HG02870 (cell line): ENCODE data around the gene GTF2F2.

Source experiments
- ATAC-seq: cut with Tn5 transposase; IDR thresholded peaks from one replicate; pipeline ENCODE4 v1.9.1; 2021; ENCODE audit warnings: mild to moderate bottlenecking, moderate library complexity; ENCODE audit not compliant: unreplicated experiment

The GTF2F2 gene, protein sequence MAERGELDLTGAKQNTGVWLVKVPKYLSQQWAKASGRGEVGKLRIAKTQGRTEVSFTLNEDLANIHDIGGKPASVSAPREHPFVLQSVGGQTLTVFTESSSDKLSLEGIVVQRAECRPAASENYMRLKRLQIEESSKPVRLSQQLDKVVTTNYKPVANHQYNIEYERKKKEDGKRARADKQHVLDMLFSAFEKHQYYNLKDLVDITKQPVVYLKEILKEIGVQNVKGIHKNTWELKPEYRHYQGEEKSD

GRCh38 chr13:45119991-45120864 lies at the start of gene GTF2F2:
Gene GTF2F2 (plus strand): TSS chr13:45120510. CDS start chr13:45120656, 146 bp downstream.
- peak; percentile 74 for ATAC-seq

DNA sequence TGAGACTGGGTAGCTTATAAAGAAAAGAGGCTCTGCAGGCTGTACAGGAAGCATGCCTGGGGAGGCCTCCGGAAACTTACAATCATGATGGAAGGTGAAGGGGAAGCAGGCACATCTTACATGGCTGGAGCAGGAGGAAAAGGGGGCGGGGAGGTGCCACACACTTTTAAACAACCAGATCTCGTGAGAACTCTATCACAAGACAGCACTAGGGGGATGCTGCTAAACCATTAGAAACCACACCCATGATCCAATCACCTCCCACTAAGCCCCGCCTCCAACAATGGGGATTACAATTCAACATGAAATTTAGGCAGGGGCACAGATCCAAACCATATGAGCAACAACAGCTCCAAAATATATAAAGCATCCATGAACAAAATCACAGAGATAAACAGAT lies 46.5 kb upstream of the GTF2F2 start:
- ATAC-seq = no peak

GRCh38 chr13:45074721-45075120 lies 45.6 kb upstream of the GTF2F2 start:
- no peak for ATAC-seq

- no peak for ATAC-seq
These were observed 42.3 kb upstream of the GTF2F2 start for GRCh38 chr13:45078003-45078402.

- ATAC-seq = no peak
These were observed 37.3 kb upstream of the GTF2F2 start for GRCh38 chr13:45082964-45083363.

GRCh38 chr13:45084515-45084914 lies 35.8 kb upstream of the GTF2F2 start:
- ATAC-seq = no peak

DNA sequence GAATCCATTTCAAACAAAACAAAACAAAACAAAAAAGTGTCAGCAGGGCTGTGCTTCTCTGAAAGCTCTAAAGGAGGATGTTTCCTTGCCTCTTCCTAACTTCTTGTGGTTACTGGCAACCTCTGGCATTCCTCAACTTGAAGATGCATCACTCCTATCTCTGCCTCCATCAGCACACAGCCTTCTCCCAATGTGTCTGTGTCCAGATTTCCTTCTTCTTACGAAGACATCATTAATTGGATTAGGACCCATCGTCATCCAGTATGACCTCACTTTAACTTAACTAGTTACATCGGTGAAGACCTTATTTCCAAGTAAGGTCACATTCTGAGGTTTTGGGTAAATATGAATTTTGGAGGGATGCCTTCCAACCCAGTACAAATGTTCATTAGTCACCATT lies 33.8 kb upstream of the GTF2F2 start:
- no peak for ATAC-seq

DNA sequence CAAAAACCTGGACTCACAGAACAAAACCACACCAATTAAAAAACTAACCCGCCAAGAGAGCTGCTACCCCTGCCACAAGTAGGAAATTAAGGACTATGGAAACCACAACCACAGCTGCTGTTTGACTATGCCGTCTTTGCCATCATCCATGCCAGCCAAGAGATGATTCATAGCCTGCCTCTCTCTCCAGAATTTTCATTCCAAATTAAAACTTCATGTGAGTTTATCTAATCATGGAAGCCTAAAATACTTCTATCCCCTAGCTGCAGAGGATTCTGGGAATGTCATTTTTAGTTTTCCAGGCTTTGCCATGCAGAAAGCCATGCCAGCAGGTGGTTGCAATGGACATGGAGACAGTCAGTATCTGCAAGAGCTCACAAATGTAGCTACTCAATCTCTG lies 27.6 kb upstream of the GTF2F2 start:
- ATAC-seq = no peak

- no peak for ATAC-seq
These were observed 19.6 kb upstream of the GTF2F2 start for GRCh38 chr13:45100573-45101262.

DNA sequence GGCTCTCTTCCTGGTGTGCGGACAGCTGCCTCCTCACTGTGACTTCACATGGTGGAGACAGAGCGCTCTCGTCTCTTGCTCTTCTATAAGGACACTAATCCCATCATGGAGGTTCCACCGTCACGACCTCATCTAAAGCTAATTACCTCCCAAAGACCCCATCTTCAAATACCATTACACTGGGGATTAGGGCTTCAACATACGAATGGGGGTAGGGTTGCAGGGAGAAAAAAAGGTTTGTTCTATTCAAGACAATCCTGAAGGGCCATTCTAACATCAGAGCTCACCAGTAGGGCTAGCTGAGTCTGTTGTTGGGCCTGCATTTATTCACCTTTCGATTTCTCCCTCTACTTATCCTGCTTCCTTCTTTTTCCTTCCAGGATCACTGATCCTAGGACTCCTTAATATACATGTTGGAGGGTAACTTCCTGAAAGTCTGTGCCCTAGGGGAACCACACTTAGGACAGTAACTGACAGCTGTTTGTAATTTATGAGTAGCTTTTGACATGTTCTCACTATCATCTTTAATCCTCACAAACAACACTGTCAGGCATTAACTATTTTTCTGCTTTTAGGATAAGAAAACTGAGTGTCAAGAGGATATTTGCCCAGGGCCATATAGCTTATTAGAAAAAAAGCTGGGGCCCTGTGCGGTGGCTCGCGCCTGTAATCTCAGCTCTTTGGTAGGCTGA lies 18.8 kb upstream of the GTF2F2 start:
- no peak for ATAC-seq

- ATAC-seq = no peak
These were observed 18.2 kb upstream of the GTF2F2 start for GRCh38 chr13:45102136-45102507.

GRCh38 chr13:45103449-45103848 lies 16.9 kb upstream of the GTF2F2 start:
- no peak for ATAC-seq

GRCh38 chr13:45104261-45104660 lies 16.0 kb upstream of the GTF2F2 start:
- ATAC-seq = no peak

- no peak for ATAC-seq
These were observed 14.4 kb upstream of the GTF2F2 start for GRCh38 chr13:45105895-45106294.

DNA sequence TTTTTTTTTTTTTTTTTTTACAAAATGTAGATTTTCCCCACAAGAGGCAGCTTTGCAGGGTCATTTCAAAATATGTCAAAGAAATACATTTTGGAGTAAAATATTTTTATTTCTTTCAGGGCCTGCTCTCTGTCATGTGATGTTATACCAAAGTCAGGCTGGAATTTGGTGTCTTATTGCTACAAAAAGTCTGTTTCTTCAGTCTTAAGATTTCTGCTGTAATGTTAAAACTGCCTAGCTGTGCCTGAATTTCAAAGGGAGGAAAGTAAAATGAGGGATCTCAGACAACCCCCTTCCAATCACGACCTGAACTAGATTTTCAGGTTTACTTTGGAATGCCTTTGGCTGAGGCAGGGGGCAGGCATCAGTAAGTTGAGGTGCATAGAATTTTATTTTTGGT lies 12.8 kb upstream of the GTF2F2 start:
- no peak for ATAC-seq

DNA sequence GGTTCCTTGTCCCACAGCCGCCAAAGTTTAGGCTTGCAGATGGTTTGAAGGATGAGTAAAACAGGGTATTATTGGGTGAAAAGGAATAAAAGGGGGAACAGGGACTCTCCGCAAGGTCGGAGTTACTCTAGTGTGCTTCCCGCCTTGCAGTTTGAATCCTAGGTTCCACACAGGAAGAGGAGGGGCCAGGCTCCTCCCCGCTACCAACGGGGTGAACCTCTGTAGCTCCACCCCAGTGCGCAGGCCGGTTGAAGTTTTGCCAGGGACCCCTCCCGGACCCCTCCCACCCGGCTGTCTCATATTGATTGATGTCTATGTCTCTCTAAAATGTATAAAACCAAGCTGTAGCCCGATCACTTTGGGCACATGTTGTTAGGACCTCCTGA lies 11.6 kb upstream of the GTF2F2 start:
- ATAC-seq = peak; percentile 20

DNA sequence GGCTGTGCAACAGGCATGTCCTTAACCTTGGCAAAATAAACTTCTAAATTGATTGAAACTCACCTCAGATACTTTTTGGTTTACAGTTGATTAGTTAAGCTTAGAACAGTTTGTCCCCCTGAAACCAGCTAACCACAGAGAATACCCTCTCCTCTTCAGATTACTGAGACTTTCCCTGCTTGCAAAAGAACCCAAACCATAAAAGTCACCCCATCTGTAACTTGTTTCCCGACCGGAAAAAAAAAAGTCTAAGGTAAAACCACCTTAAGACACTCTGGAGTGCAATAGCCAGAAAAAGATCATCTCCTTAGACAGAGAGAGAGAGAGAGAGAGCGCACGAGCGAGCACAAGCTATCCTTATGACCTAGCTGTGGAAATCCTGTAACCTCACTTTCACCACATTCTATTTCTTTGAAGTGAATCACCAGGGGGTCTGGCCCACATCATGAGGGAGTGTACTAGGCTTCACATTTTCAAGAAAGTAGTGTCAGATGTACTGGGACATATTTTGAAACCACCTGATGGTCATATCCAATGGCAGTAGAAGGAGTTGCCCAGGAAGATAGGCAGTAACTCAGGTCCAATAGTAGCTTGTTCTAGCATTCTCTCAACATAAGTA lies 11.1 kb upstream of the GTF2F2 start:
- peak; percentile 77 for ATAC-seq

DNA sequence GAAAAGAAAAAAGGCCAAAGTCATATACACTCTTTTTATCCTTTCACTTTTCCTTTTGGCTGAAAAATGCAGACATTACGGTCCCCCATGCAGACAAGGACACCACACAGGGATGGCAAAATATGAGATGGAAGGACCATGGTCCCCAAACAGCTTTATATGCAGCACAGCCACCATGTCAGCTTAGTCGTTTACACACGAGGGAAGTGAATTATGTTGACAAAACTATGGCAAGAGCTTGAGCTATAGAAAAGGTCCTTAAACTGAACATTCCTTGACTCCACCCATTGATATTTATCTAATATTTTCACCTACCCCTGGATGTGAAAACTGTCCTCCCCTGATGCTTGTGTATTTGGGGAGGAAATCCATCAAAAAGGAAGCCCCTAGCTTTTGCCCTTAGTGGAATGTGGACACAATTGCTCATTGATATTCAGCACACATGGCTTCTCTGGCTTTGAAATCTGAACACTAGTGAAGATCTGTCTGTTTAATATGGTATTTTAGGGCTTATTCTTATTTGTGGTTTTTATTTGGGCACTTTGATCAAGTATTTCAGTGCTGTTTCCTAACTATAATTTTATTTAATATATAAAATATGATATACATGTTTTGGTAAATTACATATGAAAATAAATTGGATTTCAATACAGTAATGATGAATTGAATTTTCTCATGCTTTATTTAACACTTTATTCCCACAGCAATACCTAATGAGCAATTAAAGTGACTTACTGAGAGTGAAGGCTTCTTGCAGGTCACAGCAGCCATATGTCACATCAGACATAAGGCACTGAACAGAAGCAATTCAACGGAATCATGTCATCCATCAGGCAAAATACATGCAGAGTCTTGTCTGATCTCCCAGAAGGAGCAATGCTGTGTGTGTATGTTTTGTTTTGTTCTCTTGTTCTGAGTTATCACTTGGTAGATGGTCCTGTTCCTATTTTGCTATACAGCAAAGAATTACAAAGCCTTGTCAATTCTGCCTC lies 6.8 kb upstream of the GTF2F2 start:
- no peak for ATAC-seq

- ATAC-seq = peak; percentile 36
These were observed 780 bp upstream of the GTF2F2 start for GRCh38 chr13:45119469-45119990.
